HL-60 (cell line): ENCODE measurements around the gene GNAT1.
A peak's percentile ranks its signal among the peaks of the same experiment; 100 is the strongest.

Experiments used
- DNase-seq, 2 experiments: peaks; one replicate each; pipeline ENCODE4 v3.0.0-alpha.2; 2010 to 2020; ENCODE audit warnings: low read depth in 1 of 2, low spot score in 1 of 2
- H3K27ac ChIP-seq: fragments of 250-450 bp; sonication (Bioruptor Pico); replicated peaks from 2 replicates; pipeline ENCODE4 v1.5.1; 2020; ENCODE audit warnings: mild to moderate bottlenecking, moderate library complexity
- H3K27me3 ChIP-seq: fragments of 250-450 bp; sonication (Bioruptor Pico); 2 replicates; pipeline ENCODE4 v1.5.1; 2021; ENCODE audit warnings: mild to moderate bottlenecking, moderate library complexity; ENCODE audit not compliant: insufficient read depth, poor library complexity, severe bottlenecking
- H3K4me3 ChIP-seq: replicated peaks from 2 replicates; pipeline ENCODE4 v1.5.1; 2011; ENCODE audit warnings: mild to moderate bottlenecking, control low read depth, low read length; ENCODE audit not compliant: insufficient read depth
- GABPA ChIP-seq: IDR thresholded peaks from 2 replicates; pipeline ENCODE4 v1.6.1; 2012; ENCODE audit warnings: low read depth
- POLR2AphosphoS5 ChIP-seq: IDR thresholded peaks from 2 replicates; pipeline ENCODE4 v1.6.1; 2012; ENCODE audit warnings: low read depth
- REST ChIP-seq: IDR thresholded peaks from 2 replicates; pipeline ENCODE4 v1.6.1; 2012; ENCODE audit warnings: low read depth; ENCODE audit not compliant: insufficient replicate concordance
- SPI1 ChIP-seq: IDR thresholded peaks from 2 replicates; pipeline ENCODE4 v1.6.1; 2012; ENCODE audit warnings: low read depth, mild to moderate bottlenecking, borderline replicate concordance
- TF ChIP-seq, protein P1 (sequence below): IDR thresholded peaks from one replicate; pipeline ENCODE4 v1.5.1; 2011; ENCODE audit warnings: low read length, control low read depth, inconsistent platforms; ENCODE audit not compliant: insufficient read depth

GNAT1 gene

GRCh38 chr3:50187750-50188149 is 3.7 kb upstream of the GNAT1 start:
- no peaks in the 10 kb centered on the region for H3K27me3 ChIP-seq
- H3K4me3 ChIP-seq = no peak overlapping the region
- TF ChIP-seq GABPA = no peak
- TF ChIP-seq SPI1 = no peak
- no peak for TF ChIP-seq REST
- TF ChIP-seq, protein P1, sequence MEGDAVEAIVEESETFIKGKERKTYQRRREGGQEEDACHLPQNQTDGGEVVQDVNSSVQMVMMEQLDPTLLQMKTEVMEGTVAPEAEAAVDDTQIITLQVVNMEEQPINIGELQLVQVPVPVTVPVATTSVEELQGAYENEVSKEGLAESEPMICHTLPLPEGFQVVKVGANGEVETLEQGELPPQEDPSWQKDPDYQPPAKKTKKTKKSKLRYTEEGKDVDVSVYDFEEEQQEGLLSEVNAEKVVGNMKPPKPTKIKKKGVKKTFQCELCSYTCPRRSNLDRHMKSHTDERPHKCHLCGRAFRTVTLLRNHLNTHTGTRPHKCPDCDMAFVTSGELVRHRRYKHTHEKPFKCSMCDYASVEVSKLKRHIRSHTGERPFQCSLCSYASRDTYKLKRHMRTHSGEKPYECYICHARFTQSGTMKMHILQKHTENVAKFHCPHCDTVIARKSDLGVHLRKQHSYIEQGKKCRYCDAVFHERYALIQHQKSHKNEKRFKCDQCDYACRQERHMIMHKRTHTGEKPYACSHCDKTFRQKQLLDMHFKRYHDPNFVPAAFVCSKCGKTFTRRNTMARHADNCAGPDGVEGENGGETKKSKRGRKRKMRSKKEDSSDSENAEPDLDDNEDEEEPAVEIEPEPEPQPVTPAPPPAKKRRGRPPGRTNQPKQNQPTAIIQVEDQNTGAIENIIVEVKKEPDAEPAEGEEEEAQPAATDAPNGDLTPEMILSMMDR = no peak
- TF ChIP-seq POLR2AphosphoS5 = no peak
- DNase-seq = no peak
- no peak overlapping the region for H3K27ac ChIP-seq

GRCh38 chr3:50189274-50189673 is 2.1 kb upstream of the GNAT1 start:
- peak in 1 of 2 experiments; percentile 73 for DNase-seq
- TF ChIP-seq, protein P1 = peak; percentile 46
- no peak for TF ChIP-seq POLR2AphosphoS5
- H3K4me3 ChIP-seq = no peak overlapping the region
- H3K27me3 ChIP-seq = peaks cover 7% of the 10 kb centered on the region
- H3K27ac ChIP-seq = no peak overlapping the region

DNA sequence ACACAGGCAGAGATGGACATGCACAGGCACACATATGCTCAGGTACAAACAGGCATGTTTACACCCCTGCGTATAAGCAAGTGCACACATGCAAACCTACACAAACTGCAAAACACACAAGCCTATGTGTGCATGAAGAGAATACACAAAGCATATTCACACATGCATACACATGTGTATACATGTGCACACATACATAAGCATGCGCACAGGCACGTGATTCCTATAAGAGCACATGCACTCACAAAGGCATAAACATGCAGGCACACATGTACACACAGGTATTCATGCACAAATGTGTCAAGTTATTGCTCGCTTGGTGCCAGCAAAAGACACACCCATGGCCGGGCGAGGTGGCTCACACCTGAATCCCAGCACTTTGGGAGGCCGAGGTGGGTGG is 1.4 kb upstream of the GNAT1 start:
- Histone ChIP-seq H3K27ac (no peak overlapping the region), H3K4me3 (no peak overlapping the region), H3K27me3 (peaks cover 8% of the 10 kb centered on the region)
- DNase-seq = no peak
- TF ChIP-seq GABPA = no peak
- TF ChIP-seq, protein P1 = no peak
- TF ChIP-seq REST = no peak
- no peak for TF ChIP-seq POLR2AphosphoS5
- TF ChIP-seq SPI1 = no peak

DNA sequence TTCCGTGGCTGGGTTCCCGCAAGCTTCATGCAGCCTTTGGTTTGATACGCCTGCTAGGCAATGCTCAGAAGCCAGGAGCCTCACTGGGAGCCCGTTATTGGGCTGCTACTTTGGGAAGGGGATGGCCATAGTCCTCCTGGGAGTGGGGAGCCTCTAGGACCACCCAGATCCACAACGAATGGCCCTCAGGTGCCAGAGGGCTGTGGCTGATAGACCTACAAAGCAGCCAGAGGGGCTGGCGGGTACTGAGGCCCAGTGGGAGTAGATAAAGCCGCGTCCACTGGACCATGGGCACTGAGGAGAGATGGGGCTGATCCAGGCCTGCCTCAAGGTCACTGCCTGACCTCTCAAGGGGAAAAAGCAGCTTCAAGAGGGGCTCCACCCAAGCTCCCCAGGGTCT is 714 bp downstream of the GNAT1 start:
- Histone ChIP-seq H3K27me3 (peaks cover 22% of the 10 kb centered on the region), H3K27ac (no peak overlapping the region), H3K4me3 (no peak overlapping the region)
- no peak for DNase-seq
- TF ChIP-seq, protein P1 = no peak
- TF ChIP-seq POLR2AphosphoS5 (no peak), SPI1 (no peak), REST (no peak), GABPA (no peak)
